ENCODE measurements around the gene MICAL2. TPM values are rescaled to one million over a fixed set of nuclear protein-coding genes. Genes with fewer than 3 reads are reported as not detected.

The MICAL2 gene
- total RNA-seq, 1 donor from 2014 or later = 0.27 TPM

DNA sequence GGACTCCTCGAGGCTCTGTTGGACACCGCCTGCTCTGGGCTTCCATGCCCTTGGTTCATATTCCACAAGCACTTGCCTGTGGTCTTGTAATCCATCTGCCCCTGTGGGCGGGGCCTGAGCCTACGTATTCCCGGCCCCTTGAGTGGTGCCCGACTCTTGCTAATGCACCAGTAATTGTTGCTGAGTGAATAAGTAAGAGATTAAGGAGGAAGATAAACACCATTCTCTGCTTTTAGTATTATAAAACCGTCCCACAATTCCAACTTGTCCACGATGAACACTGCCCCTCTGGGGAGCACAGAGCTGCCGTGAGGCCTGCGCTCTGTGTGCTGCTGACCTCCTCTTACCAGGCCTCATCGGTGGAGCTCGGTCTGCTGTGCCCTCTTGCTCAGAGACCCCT, 50.3 kb downstream of the MICAL2 start:
- no peaks in the 10 kb centered on the region for H3K27me3 Mint-ChIP-seq
- TF ChIP-seq, protein P1, sequence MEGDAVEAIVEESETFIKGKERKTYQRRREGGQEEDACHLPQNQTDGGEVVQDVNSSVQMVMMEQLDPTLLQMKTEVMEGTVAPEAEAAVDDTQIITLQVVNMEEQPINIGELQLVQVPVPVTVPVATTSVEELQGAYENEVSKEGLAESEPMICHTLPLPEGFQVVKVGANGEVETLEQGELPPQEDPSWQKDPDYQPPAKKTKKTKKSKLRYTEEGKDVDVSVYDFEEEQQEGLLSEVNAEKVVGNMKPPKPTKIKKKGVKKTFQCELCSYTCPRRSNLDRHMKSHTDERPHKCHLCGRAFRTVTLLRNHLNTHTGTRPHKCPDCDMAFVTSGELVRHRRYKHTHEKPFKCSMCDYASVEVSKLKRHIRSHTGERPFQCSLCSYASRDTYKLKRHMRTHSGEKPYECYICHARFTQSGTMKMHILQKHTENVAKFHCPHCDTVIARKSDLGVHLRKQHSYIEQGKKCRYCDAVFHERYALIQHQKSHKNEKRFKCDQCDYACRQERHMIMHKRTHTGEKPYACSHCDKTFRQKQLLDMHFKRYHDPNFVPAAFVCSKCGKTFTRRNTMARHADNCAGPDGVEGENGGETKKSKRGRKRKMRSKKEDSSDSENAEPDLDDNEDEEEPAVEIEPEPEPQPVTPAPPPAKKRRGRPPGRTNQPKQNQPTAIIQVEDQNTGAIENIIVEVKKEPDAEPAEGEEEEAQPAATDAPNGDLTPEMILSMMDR (IDR thresholded peaks at IDR 0.05) = no peak
- ChIA-PET CTCF (no interaction called here), POLR2A (no interaction called here)
- H3K9me3 Mint-ChIP-seq = no peaks in the 10 kb centered on the region
- no peaks in the 10 kb centered on the region for H3K4me1 Mint-ChIP-seq
- H3K27ac Mint-ChIP-seq = no peak overlapping the region
- H3K36me3 Mint-ChIP-seq (ENCODE audit: low read depth) = no peaks in the 10 kb centered on the region
- ATAC-seq (ENCODE audit: low read depth) (no peak), DNase-seq (no peak)
- intact Hi-C loops (cut with micrococcal nuclease) = no loop called here
- H3K4me3 Mint-ChIP-seq = no peak overlapping the region

GRCh38 chr11:12161137-12161536, 50.7 kb downstream of the MICAL2 start:
- H3K36me3 Mint-ChIP-seq (ENCODE audit: low read depth) = no peaks in the 10 kb centered on the region
- CTCF ChIA-PET = no interaction called here
- H3K27ac Mint-ChIP-seq = no peak overlapping the region
- no peak for DNase-seq
- TF ChIP-seq, protein P1 (IDR thresholded peaks at IDR 0.05) = no peak
- H3K9me3 Mint-ChIP-seq = no peaks in the 10 kb centered on the region
- no peak overlapping the region for H3K4me3 Mint-ChIP-seq
- no peak for ATAC-seq (ENCODE audit: low read depth)
- intact Hi-C loops (cut with micrococcal nuclease) = no loop called here
- H3K4me1 Mint-ChIP-seq = no peaks in the 10 kb centered on the region
- POLR2A ChIA-PET = no interaction called here
- no peaks in the 10 kb centered on the region for H3K27me3 Mint-ChIP-seq

DNA sequence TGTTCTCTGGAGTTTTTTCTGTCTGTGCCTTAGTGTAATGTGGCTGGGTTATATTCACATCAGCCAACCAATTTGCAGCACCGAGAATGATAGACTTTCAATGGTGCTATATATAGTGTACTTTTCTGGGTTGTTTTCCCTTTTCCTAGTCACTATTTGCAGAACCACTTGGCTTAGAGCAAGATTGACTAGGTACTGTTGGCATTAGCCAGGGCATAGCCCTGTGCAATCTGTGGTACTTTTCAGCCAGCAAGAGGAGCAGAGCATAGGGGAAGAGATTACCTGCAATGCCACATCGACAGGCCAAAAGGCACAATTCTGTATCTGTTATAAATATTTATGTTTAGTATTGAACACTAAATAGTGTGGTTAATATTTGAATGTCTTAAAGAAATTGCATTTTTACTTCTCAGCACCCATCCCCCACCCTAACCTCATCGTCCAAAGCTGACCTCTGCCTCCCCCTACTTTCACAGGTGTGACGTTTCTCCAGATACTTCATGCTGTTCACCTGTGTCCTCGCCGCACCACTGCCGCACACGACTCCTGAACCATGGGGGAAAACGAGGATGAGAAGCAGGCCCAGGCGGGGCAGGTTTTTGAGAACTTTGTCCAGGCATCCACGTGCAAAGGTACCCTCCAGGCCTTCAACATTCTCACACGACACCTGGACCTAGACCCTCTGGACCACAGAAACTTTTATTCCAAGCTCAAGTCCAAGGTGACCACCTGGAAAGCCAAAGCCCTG, 51.4 kb downstream of the MICAL2 start:
- TF ChIP-seq, protein P1 (IDR thresholded peaks at IDR 0.05) = no peak
- no peak overlapping the region for H3K27ac Mint-ChIP-seq

DNA sequence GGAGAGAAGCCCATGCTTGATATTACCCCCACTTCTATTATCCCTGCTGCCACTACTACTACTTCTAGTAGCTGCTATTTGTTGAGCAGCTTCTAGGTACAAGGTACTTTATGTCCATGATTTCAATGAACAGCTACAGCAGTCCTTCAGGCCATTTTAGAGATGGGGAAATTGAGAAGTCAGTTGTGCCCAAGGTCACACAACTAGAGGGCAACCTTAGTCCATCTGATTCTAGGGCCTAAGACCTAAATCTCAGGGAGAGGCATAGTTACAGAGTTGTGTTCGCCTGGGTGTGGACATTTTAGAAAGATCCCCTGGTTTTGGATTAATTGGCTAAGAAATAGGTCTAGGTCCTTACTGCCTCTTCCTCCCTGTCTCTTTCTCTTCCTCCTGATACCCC, 52.3 kb downstream of the MICAL2 start:
- Mint-ChIP-seq H3K36me3 (ENCODE audit: low read depth) (no peaks in the 10 kb centered on the region), H3K4me1 (no peaks in the 10 kb centered on the region), H3K9me3 (no peaks in the 10 kb centered on the region), H3K4me3 (no peak overlapping the region), H3K27ac (no peak overlapping the region), H3K27me3 (peaks cover 2% of the 10 kb centered on the region)
- TF ChIP-seq, protein P1 (IDR thresholded peaks at IDR 0.05) = no peak
- CTCF ChIA-PET = no interaction called here
- no peak for ATAC-seq (ENCODE audit: low read depth)
- intact Hi-C loops (cut with micrococcal nuclease) = no loop called here
- POLR2A ChIA-PET = no interaction called here
- DNase-seq = no peak

More for the DNA sequence above, 51.4 kb downstream of the MICAL2 start:
- ChIA-PET CTCF (no interaction called here), POLR2A (no interaction called here)
- DNase-seq (no peak), ATAC-seq (ENCODE audit: low read depth) (no peak)
- peaks cover 2% of the 10 kb centered on the region for H3K27me3 Mint-ChIP-seq
- no peaks in the 10 kb centered on the region for H3K9me3 Mint-ChIP-seq
- H3K4me3 Mint-ChIP-seq = no peak overlapping the region
- intact Hi-C loops (cut with micrococcal nuclease) = no loop called here
- H3K4me1 Mint-ChIP-seq = no peaks in the 10 kb centered on the region
- no peaks in the 10 kb centered on the region for H3K36me3 Mint-ChIP-seq (ENCODE audit: low read depth)

- H3K36me3 Mint-ChIP-seq (ENCODE audit: low read depth) = no peaks in the 10 kb centered on the region
- POLR2A ChIA-PET = no interaction called here
Measured at GRCh38 chr11:12163181-12163941, 53.0 kb downstream of the MICAL2 start.

More at GRCh38 chr11:12163181-12163941, 53.0 kb downstream of the MICAL2 start:
- H3K27me3 Mint-ChIP-seq = peaks cover 2% of the 10 kb centered on the region
- CTCF ChIA-PET = interaction anchor here (0.8 kb wide), 1 partner anchor 74 kb away, joined by 3 read pairs; no protein-coding TSS in a partner anchor
- DNase-seq (no peak), ATAC-seq (ENCODE audit: low read depth) (no peak)
- TF ChIP-seq, protein P1 (IDR thresholded peaks at IDR 0.05) = no peak
- no peak overlapping the region for H3K4me3 Mint-ChIP-seq
- intact Hi-C loops (cut with micrococcal nuclease) = no loop called here
- no peak overlapping the region for H3K27ac Mint-ChIP-seq
- no peaks in the 10 kb centered on the region for H3K4me1 Mint-ChIP-seq
- H3K9me3 Mint-ChIP-seq = no peaks in the 10 kb centered on the region

All from activated B cell treated with CpG ODN at 0.5 μM for 24 hours (primary cell).